Calu3 (cell line): ENCODE results near the gene ADAMTS9. TPM values are rescaled to one million over a fixed set of nuclear protein-coding genes. Genes with fewer than 3 reads are reported as not detected.
A peak's percentile ranks its signal among the peaks of the same experiment; 100 is the strongest.

Experiments used
- BruUV-seq: library from RNA; stranded (reverse); fragments of 400-500 nt; replicated peaks from 2 replicates; lab custom pipeline; 2021; lab: Mats Ljungman, UMichigan
- CTCF ChIA-PET: fragments of 300-600 bp; sonication (Branson Sonifier 250); formaldehyde crosslinking; loops from one replicate; lab custom pipeline; 2022; ENCODE audit warnings: antibody characterized with exemption; lab: Charles Lee
- DNase-seq: peaks from one replicate; pipeline ENCODE4 v3.0.0; 2022
- H3K27ac Mint-ChIP-seq: one replicate; pipeline ENCODE4 v1.8.0; 2022; ENCODE audit warnings: mixed read lengths; ENCODE audit not compliant: unreplicated experiment
- H3K27me3 Mint-ChIP-seq: one replicate; pipeline ENCODE4 v1.8.0; 2022; ENCODE audit warnings: mixed read lengths; ENCODE audit not compliant: unreplicated experiment
- H3K36me3 Mint-ChIP-seq: one replicate; pipeline ENCODE4 v1.8.0; 2022; ENCODE audit warnings: mild to moderate bottlenecking, moderate library complexity, mixed read lengths; ENCODE audit not compliant: insufficient read depth, unreplicated experiment
- H3K4me1 Mint-ChIP-seq: one replicate; pipeline ENCODE4 v1.8.0; 2022; ENCODE audit warnings: mild to moderate bottlenecking, low read depth, mixed read lengths; ENCODE audit not compliant: unreplicated experiment
- H3K4me3 Mint-ChIP-seq: one replicate; pipeline ENCODE4 v1.8.0; 2022; ENCODE audit warnings: mild to moderate bottlenecking, low read depth, moderate library complexity, mixed read lengths; ENCODE audit not compliant: unreplicated experiment
- H3K9me3 Mint-ChIP-seq: one replicate; pipeline ENCODE4 v1.8.0; 2022; ENCODE audit warnings: low read depth, mixed read lengths; ENCODE audit not compliant: unreplicated experiment
- CTCF ChIP-seq: fragments of 200-600 bp; IDR thresholded peaks from one replicate; pipeline ENCODE4 v1.8.0; 2022; ENCODE audit warnings: antibody characterized with exemption; ENCODE audit not compliant: unreplicated experiment
- intact Hi-C: fragments of 100-400 bp; cut with micrococcal nuclease; formaldehyde crosslinking; loops from one replicate; pipeline ENCODE4 v1.10.0; 2022; ENCODE audit not compliant: unreplicated experiment
- total RNA-seq: library from RNA; stranded (reverse); gene quantifications from 2 replicates; pipeline ENCODE4 v1.2.3, GENCODE V29; 2022

The ADAMTS9 gene
- total RNA-seq, 1 experiment from 2014 or later, result 54.6 TPM

DNA sequence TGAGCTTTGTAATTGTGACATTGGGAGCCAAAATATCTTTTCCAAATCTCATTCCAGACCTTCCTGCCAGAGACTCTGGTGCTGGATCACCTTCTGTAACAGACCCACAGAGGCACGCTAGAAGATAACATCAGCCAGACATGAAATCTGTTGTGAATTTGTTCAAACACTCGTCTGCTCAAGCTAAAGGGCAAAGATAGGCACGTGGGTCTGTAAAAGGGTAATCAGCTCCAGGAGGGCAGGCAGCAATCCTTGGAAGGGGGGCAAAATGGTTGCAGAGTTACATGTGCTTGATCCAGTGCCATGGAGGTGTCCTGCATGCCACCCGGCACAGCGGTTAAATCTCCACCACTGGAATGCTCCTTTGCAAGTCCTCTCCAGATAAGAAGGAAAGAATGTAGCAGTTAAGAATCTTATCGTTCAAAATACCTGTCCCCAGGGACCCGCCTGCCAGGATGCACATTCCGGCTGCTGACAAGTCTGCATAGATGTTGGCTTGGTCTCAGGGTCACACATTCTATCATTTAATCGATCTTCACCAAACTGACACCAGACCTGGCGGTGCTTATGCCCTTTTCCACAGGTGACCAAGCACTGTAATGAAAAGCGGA, 74.8 kb downstream of the ADAMTS9 start:
- no TSS peak for BruUV-seq
- Mint-ChIP-seq H3K27me3 (no peaks in the 10 kb centered on the region), H3K4me1 (peaks cover 37% of the 10 kb centered on the region), H3K9me3 (no peaks in the 10 kb centered on the region), H3K27ac (peak overlapping the region; percentile 63), H3K36me3 (peaks cover 40% of the 10 kb centered on the region), H3K4me3 (no peak overlapping the region)
- intact Hi-C loops, result loop anchor here (5.0 kb wide), 1 partner anchor 54 kb away; no protein-coding TSS in a partner anchor
- no peak for TF ChIP-seq CTCF
- CTCF ChIA-PET, result interaction anchor here (0.5 kb wide), 1 partner anchor 1131 kb away, joined by 3 read pairs; no protein-coding TSS in a partner anchor
- DNase-seq, result peak; percentile 66

GRCh38 chr3:64612082-64612860, 75.5 kb downstream of the ADAMTS9 start:
- peak overlapping the region; percentile 63 for H3K27ac Mint-ChIP-seq
- BruUV-seq, result no TSS peak
- no peak overlapping the region for H3K4me3 Mint-ChIP-seq
- no peak for TF ChIP-seq CTCF
- CTCF ChIA-PET, result no interaction called here
- peaks cover 47% of the 10 kb centered on the region for H3K36me3 Mint-ChIP-seq
- peaks cover 37% of the 10 kb centered on the region for H3K4me1 Mint-ChIP-seq
- no peak for DNase-seq
- intact Hi-C loops, result loop anchor here (5.0 kb wide), 1 partner anchor 55 kb away; no protein-coding TSS in a partner anchor
- no peaks in the 10 kb centered on the region for H3K27me3 Mint-ChIP-seq
- H3K9me3 Mint-ChIP-seq, result no peaks in the 10 kb centered on the region

DNA sequence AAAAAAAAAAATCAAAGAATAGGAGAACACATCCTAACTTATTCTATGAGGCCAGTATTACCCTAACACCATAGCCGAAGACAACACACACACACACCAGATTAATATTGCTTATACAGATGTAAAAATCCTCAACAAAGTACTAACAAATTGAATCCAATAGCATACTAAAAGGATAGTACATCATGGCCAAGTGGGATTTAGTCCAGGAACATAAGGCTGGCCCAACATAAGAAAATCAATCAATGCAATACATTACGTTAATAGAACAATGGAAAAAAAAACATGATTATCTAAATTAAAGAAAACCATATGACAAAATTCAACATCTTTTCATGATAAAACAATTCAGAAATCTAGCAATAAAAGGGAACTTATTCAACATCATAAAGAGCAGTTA, 79.1 kb downstream of the ADAMTS9 start:
- no peak overlapping the region for H3K27ac Mint-ChIP-seq
- intact Hi-C loops, result no loop called here
- no peak for DNase-seq
- no peaks in the 10 kb centered on the region for H3K9me3 Mint-ChIP-seq
- no peak for TF ChIP-seq CTCF
- CTCF ChIA-PET, result no interaction called here
- H3K36me3 Mint-ChIP-seq, result peaks cover 31% of the 10 kb centered on the region
- no peak overlapping the region for H3K4me3 Mint-ChIP-seq
- peaks cover 19% of the 10 kb centered on the region for H3K4me1 Mint-ChIP-seq
- no peaks in the 10 kb centered on the region for H3K27me3 Mint-ChIP-seq
- no TSS peak for BruUV-seq

DNA sequence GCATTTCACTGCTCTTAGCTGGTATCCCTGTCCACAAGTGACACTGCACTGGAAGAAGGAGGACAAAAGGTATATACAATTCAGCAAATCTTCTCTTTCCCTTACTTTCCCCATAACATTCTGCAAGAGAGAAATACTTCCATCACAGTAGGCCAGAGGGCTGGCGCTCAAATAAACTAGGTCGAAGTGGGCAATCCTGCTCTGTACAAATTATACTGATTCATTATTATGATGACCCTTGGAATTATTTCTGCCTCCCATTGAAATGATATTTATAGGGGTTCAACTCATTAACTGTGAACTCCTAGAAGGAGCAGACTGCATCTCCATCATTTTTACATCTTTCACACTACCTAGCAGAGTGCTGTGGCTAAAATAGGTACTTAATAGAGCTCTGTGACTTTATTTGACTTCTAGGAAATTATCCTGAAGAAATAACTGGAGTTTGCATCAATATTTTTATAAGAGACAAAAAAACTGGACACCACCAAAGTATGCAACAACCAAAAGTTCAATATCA, 80.7 kb downstream of the ADAMTS9 start:
- intact Hi-C loops, result no loop called here
- CTCF ChIA-PET, result no interaction called here
- TF ChIP-seq CTCF, result no peak
- peaks cover 15% of the 10 kb centered on the region for H3K36me3 Mint-ChIP-seq
- no TSS peak for BruUV-seq
- no peak overlapping the region for H3K4me3 Mint-ChIP-seq
- DNase-seq, result no peak
- no peak overlapping the region for H3K27ac Mint-ChIP-seq
- no peaks in the 10 kb centered on the region for H3K9me3 Mint-ChIP-seq
- H3K4me1 Mint-ChIP-seq, result peaks cover 2% of the 10 kb centered on the region
- H3K27me3 Mint-ChIP-seq, result no peaks in the 10 kb centered on the region
